GM21360 (cell line): ENCODE measurements around the gene IPO5.
"Not testable (repeated sequence)": the region's sequence is repeated elsewhere in the genome, so short reads cannot be mapped to it uniquely, and the experiment has no call there.

Source experiments
- ATAC-seq: cut with Tn5 transposase; IDR thresholded peaks from one replicate; pipeline ENCODE4 v1.9.1; 2021; ENCODE audit warnings: mild to moderate bottlenecking, moderate library complexity; ENCODE audit not compliant: unreplicated experiment

The IPO5 gene

GRCh38 chr13:97948041-97948440 is 5.4 kb upstream of the IPO5 start:
- no peak for ATAC-seq

DNA sequence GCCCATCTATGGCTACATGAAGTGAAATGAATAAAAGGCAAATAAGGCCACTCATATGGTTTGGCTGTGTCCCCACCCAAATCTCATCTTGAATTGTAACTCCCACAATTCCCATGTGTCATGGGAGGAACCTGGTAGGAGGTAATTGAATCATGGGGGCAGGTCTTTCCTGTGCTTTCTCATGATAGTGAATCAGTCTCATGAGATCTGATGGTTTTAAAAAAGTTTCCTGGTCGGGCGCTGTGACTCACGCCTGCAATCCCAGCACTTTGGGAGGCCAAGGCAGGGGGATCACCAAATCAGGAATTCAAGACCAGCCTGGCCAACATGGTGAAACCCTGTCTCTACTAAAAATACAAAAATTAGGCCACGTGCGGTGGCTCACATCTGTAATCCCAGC is 4.2 kb upstream of the IPO5 start:
- ATAC-seq = not testable (repeated sequence)

- no peak for ATAC-seq
These were observed 2.1 kb upstream of the IPO5 start for GRCh38 chr13:97951376-97951775.

DNA sequence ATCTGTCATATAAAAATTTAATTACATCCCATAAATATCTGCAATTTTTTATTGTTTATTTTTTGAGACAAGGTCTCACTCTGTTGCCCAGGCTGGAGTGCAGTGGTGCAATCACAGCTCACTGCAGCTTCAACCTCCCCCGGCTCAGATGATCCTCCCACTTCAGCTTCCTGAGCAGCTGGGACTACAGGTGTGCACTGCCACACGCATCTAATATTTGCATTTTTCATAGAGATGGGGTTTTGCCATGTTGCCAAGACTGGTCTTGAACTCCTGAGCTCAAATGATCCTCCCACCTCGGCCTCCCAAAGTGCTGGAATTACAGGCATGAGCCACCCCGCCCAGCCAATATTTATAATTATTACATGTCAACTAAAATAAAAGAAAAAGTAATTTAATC is 644 bp upstream of the IPO5 start:
- ATAC-seq = peak; percentile 86

DNA sequence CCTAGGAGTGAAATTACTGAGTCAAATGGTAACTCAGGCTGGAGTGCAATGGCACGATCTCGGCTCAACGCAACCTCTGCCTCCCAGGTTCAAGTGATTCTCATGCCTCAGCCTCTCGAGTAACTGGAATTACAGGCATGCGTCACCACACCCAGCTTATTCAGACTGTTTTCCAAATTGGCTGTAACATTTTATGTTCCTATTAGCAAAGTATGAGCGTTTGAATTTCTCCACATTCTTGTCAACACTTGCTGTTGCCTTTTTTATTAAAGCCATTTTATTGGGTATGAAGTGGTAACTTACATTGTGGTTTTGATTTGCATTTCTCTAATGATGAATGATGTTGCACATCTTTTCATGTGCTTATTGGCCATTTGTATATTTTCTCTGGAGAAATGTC is 7.9 kb downstream of the IPO5 start:
- no peak for ATAC-seq

DNA sequence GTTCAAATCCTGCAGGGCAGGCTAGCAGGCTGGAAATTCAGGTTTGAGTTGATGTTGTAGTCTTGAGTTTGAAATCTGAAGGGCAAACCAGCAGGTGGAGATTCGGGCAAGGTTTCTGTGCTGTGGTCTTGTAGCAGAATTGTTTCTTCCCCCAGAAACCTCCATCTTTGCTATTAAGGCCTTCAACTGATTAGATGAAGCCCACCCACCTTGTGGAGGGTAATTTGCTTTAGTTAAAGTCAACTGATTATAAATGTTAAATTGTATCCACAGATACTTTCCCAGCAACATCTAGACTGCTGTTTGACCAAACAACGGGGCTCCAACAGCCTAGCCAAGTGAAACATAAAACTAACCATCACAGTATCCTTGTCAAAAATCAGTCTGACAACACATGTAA is 9.4 kb downstream of the IPO5 start:
- no peak for ATAC-seq

DNA sequence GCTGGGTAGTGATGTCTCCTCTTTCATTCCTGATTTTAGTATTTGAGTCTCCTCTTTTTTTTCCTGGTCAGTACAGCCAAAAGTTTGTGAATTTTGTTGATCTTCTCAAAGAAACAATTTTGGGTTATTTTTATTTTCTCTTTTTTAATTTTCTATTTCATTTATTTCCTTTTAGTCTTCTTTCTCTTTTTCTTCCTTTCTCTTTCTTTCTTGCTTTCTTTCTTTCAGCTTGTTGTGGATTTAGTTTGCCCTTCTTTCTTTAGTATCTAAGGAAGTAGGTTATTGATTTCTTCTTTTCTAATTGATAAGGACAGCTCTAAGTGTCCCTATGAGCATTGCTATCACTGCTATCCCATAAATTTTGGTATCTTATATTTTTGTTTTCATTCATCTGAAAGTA is 13.8 kb downstream of the IPO5 start:
- no peak for ATAC-seq

- no peak for ATAC-seq
These were observed 14.5 kb downstream of the IPO5 start for GRCh38 chr13:97967948-97968347.

DNA sequence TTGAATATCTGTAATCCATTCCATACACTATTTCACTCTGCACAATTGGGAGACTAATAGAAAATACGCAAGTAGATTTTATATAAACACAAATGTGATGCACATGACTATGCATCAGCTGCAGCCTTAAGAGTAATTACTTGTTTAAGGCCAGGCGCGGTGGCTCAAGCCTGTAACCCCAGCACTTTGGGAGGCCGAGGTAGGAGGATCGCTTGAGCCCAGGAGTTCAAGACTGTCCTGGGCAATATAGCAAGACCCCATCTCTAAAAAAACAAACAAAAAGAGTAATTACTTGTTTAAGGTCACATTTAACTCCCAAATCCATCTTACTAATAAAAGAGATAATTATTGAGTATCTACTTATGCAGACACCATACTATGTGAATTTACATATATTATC is 18.0 kb downstream of the IPO5 start:
- ATAC-seq = no peak

DNA sequence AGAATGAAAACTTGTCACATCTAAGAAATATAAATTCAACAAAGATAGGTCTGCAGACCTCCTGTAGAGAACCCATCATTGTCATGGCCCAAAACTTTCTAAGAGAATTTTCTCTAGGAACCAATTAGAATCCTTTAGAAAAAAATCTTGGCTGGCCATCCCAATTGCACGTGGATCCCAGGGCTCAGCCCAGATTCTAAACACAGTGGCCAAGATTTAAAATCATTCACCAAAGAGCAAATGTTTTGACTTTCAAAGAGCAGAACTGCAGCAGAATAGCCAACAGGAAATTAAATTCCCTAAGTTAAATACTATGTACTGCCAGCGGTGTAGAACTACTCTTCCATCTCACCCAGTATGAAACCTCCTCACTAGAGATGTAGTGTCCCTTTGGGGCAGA is 21.3 kb downstream of the IPO5 start:
- ATAC-seq = no peak

GRCh38 chr13:97975280-97975847 is 21.9 kb downstream of the IPO5 start:
- ATAC-seq = peak; percentile 0

DNA sequence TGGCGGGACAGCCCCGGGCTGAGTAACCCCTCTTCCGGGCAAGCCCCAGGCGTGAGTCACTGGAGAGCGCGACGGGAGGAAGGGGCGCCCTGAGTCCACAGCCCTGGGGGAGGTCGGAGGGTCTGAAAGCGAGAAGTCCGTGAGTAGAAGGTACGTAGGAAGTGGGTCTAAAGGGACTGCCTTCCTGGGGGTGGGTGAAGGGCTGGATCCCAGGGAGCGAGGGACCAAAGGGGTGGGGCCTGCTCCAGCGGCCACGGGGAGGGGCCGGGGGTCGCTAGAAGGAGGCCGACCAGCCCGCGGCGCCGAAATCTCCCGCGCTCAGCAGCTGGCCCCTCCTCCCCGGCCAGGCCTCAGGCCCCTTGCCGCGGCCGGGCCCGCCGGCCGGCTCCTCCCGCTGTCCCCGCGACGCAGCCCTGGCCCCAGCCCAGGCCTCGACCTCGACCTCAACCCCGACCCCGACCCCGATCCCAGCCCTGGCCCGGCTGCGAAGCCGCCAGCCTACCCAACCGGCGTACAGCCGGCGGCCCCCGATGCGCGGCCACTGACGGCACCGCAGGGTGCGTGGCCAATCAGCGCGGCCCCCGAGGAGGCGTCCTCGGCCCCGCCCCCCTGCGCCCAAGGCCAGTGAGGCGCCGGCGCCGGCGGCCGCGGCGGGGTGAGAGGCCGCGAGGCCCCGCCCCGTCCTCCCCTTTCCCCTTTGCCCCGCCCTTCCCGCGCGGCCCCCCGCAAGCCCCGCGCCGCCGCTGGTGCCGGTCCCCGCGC is 22.6 kb downstream of the IPO5 start:
- ATAC-seq = peak; percentile 87

DNA sequence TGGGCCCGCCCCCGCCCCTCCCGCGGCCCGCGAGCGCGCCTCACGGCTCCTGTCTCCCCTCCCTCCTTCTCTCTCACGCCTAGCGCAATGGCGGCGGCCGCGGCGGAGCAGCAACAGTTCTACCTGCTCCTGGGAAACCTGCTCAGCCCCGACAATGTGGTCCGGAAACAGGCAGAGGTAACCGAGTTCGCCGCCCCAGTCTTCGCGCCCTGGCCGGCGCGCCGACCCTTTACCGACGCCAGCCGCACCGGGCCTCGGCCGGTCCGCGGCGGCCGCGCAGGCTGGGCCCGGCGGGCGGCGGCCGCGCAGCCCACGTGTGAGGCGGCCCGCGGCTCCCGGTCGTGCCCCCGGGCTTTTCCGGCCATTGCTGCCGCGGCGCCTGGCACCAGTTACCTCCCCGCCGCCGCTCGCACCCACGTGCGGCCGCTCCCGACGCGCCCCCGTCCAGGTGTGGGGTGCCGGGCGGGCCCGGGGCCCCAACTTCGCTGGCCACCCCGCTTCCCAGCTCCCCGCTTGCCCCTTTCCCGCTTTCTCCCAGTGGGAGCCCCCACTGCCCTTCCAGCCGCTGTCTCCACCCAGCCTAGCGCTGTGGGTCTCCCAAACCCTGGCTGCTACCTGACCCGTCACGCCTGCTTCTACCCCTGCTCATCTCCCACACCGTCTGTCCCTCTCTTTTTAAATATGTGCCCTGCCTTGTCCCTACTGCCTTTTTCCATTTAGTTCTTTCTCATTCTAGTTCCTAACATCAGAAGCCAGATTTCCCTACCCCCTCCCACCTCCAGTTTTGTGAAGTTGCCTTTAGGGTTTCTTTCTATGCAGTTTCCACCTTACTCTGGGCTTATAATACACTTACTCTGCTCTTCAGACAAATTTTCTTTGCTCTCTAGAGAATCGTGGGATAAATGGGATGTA is 23.4 kb downstream of the IPO5 start:
- peak; percentile 25 for ATAC-seq

DNA sequence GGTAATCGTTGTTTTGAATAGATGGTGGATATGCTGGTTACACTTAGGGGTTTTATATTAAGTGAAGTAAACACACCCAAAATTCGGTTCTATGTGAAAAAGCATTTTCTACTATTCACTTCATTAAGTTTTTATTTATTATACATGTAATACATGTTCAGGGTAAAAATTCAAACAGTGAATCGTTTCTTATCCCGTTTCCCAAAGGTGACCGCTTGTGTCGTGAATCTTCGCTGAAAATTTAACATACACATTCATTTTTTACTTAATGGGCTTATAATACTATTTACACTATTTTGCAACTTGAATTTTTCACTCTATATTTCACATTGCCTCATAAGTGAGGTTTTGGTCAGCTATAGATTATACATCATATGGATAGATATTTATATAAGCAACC is 24.5 kb downstream of the IPO5 start:
- ATAC-seq = no peak

DNA sequence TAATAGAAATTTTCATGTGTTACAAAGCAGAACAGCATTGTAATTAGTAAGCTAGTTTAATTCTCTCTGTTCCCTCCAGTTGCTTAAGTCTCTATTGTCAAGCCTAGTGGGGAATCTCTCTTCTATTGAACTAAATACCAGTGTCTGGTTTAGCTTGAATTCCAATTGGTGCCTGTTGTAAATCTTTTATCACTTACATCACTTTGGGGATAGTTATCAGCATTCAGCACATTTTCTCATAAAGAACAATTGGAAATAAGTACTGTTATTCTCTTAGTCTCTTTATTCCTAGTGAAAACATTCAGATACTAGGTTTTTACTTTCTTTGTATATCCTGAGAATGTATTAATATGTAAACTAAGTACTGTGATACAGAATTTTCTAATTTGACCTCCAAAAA is 25.2 kb downstream of the IPO5 start:
- ATAC-seq = no peak

DNA sequence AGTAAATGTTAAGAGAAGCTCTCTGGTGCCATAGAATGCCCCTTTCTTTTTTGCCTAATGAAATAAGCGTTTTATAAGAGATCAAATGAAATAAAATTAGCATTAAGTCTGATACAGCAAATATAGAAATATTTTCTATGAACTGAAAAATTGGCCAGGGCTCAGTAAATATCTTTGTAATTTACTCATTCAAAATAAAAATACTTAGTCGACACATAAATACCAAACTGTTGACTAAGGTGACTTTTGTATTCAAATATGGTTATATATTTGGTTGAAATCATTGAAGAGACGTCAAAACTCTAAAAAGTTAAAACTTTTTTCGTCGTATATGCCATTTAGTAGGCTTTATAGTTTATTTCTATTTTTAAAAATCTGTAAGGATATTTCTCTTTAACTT is 25.6 kb downstream of the IPO5 start:
- no peak for ATAC-seq

GRCh38 chr13:97979556-97979955 is 26.1 kb downstream of the IPO5 start:
- no peak for ATAC-seq

DNA sequence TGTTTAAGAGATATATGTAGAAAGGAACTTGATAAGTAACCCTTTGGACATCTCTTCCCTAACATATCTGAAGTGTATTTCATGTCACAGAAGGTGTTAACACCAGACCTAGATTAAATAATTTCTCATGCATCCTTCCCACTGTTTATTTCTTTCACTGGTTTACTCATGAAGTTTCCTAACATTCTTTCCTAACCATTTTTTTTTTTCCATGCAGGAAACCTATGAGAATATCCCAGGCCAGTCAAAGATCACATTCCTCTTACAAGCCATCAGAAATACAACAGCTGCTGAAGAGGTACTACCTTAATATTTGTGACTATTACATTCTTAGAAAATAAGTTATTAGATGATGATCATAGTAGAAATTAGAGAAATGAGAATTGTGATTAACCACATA is 28.8 kb downstream of the IPO5 start:
- no peak for ATAC-seq

DNA sequence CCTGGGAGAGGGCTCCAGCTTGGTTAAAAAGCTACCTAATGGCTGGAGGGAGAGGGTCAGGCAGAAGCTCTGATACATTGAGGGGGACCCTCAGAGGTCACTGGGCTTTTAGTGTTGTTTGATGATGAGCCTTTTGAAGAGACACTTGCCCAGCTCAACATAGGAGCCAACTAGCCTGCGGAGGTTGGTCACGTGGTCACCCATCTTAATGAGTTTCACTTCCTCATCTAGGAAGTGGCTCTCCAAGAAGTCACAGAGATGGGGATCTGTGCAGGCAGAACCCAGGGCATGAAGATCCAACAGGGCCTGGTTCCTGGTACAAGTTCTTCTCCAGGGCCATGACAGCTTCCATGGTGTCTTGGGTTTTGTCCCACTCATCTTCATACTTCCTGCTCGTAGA is 33.4 kb downstream of the IPO5 start:
- peak; percentile 90 for ATAC-seq

GRCh38 chr13:97999653-98000052 is 46.2 kb downstream of the IPO5 start:
- ATAC-seq = no peak

- no peak for ATAC-seq
These were observed 50.6 kb downstream of the IPO5 start for GRCh38 chr13:98004107-98004506.

DNA sequence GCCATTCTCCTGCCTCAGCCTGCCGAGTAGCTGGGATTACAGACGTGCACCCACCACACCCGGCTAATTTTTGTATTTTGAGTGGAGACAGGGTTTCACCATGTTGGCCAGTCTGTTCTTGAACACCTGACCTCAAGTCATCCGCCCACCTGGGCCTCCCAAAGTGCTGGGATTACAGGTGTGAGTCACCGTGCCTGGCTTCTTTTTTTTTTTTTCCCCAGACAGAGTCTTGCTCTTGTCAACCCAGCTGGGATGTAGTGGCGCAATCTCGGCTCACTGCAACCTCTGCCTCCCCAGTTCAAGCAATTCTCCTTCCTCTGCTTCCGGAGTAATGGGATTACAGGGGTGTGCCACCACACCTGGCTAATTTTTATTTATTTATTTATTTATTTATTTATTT is 51.5 kb downstream of the IPO5 start:
- not testable (repeated sequence) for ATAC-seq
